COLO668 (cell line): ENCODE measurements around the gene MYH13.

ENCODE experiments used
- DNase-seq: peaks from one replicate; lab custom pipeline; 2025; ENCODE audit not compliant: unreplicated experiment; lab: John Stamatoyannopoulos, UW

Gene MYH13

DNA sequence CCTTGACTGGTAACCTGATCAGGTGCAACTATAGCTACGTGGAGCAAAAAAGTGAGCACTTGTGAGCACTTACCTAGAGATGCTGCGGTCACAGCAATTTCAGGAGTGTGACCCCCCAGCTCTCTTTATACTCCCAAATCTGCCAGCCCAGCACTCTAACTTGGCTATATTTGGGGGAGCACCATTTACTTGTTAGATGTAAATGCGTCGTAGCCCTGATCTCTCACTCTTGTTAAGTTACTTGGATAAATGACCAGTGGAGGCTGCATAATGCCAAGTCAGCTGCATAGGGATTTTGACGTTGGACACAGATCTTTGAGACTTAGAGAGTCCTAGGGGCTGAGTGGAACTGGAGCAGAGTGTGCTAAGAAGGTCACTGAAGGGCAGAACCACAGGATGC, at the start of gene MYH13:
Gene MYH13 (minus strand): TSS at position 101 of the 400 bp plus-strand sequence. CDS start 8,476 bp downstream, outside the sequence.
- DNase-seq = no peak

DNA sequence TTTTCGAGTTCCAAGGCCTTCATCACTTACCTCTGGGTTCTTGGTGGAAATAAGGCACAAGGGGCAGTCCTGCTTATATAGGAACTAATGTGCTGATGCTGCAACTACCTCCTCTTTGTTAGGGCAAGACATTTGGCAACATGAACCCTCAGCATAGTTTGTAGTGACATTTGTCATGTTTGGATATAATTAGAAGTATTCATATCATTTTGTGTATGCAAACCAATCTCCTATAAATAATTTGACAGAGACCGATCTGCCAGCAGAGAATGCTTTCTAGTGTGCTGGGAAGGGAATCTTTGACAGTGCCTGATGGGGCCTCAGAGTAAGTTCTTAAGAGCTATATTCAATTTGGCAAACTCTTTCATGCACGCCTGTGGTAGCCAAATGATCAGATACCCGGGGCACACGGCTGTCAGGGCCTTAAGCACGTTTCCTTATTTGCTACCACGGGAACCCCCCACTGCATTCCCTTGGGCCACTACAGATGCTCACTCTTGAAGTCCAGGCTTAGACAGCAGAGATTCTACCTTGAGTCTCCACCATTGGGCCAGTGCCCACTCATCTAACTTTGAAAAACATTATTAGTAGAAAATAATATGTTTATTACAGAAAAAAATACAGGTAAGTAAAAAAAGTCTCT, 49.2 kb upstream of the MYH13 start, which contains the start of gene MYH8:
Gene MYH8 (minus strand): TSS at position 51 of the 643 bp plus-strand sequence. CDS start 1,723 bp downstream, outside the sequence.
- no peak for DNase-seq

DNA sequence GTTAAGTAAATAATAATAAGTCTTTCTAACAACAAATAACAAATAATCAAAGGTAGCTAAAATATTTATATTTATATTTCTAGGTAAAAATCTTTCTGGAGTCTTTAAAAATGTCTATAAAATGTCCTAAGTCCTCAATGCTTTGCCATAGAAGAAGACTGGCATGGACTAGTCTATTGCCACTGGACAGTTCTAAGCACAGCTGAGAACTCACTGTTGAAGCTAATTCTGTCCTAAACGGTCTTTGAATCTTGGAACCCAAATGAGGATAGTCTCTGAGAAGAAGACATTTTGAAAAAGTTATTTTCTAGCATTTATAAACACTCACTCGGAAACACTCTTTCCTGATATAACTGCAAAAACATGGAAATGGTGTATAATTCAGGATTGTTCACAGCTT, 48.4 kb upstream of the MYH13 start:
- no peak for DNase-seq

DNA sequence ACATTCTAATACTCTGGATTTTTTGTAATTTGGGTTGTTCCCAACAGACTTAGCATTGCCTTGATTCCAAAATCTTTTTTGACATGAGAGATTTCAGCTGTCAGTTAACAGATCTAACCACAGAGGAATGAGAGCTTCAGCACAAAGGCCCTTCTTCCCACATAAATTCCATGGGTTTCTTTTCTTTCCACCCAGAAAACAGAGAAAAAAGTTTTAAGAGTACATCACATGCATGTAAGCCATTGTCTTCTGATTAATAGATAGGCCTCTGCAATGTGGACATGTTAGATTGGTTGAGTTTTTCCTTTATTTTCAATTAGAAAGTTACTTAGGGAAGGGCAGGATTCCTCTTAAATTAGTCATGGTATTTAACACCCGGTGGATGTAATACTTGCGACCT, 48.0 kb upstream of the MYH13 start:
- no peak for DNase-seq

DNA sequence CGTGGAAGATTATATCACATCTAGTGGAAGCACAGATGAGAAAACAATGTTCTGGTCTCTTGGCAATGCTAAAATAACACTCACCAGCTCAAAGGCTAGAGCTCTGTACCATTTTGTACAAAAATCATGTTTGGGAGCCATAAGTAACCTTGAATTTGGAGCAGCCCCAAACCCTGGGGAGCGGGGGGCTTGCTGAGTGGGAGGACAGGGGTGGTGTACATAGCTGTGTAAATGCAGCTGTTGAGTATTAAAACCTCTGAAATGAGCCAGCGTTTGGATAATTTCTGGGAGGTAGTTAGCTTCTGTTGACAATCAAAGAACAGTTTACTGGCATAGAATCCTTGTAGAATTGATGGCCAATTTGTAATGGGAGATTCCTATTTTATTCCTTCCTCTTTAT, 44.6 kb upstream of the MYH13 start:
- no peak for DNase-seq

DNA sequence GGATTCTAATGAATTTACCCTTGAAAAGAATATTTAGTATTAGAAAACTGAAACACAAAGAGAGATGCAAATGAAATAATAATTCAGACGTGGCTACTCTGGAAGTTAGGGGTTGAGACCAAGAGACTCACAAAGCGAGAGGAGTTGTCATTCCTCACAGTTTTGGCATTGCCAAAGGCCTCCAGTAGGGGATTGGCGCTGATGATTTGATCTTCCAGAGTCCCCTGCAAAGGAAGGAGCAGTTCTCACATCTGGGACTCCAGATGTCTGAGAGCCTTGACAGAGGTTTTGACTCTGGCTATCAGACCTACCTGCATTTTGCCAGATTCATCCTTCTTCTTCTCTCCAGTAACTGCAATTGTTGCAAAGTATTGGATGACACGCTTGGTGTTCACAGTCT, 42.4 kb upstream of the MYH13 start:
- DNase-seq = no peak

DNA sequence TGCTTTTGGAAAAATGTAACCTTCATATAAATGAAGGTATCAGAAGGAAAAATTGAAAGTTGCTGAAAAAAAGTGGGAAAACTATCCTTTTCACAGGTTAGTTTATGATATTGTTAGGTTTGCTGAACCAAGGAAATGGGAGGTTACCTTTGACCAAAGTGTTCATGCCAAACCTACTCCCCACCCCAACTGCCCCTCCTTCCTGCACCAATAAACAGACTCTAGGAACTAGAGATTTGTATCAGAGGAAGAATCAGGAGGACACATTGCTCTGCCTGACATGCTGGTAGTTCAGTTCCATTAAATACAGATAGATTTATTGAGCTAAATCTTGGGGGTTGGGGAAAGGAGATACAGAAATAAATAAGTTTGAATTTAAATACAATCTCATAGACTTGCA, 30.8 kb upstream of the MYH13 start:
- no peak for DNase-seq

DNA sequence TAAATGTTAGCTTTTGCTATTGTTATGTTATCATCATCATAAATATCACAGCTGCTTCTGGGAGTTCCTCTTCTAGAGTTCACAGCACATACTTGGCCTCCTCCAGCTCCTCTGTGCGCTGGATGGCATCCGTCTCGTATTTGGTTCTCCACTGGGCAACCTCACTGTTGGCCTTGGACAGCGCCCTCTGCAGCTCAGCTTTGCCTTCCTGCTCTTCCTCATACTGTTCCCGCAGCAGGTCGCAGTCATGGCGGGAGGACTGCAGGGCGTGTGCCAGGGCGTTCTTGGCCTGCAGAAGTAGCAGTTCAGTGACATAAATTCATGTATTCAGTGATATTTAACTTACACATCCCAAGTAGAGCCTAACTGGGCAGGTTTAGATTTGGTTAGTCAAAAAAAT, 25.5 kb upstream of the MYH13 start:
- no peak for DNase-seq

DNA sequence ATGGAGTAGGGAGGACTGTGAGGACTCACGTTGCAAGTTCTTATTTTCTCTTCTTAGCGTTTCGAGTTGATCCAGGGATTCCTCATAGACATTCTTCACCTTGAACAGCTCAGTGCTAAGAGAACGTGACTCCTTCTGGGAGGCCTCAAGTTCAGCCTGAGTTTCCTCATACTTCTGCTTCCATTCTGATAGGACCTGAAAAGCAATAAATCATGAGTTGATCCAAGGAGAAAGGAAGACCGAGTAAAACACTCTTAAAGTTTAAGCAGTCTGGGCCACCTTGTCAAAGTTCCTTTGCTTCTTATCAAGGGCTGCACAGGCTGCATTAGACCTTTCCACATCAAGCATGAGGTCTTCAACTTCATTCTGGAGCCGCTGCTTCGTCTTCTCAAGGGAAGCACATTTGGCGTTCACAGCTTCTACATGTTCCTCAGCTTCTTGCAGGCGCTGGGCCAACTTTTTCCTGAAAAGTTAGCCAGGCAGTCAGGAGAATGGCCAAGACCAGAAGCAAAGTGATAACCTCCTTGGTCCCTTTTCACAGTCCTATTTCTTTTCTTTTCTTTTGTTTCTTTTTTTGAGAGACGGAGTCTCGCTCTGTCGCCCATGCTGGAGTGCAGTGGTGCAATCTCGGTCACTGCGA, 23.8 kb upstream of the MYH13 start:
- DNase-seq = no peak

DNA sequence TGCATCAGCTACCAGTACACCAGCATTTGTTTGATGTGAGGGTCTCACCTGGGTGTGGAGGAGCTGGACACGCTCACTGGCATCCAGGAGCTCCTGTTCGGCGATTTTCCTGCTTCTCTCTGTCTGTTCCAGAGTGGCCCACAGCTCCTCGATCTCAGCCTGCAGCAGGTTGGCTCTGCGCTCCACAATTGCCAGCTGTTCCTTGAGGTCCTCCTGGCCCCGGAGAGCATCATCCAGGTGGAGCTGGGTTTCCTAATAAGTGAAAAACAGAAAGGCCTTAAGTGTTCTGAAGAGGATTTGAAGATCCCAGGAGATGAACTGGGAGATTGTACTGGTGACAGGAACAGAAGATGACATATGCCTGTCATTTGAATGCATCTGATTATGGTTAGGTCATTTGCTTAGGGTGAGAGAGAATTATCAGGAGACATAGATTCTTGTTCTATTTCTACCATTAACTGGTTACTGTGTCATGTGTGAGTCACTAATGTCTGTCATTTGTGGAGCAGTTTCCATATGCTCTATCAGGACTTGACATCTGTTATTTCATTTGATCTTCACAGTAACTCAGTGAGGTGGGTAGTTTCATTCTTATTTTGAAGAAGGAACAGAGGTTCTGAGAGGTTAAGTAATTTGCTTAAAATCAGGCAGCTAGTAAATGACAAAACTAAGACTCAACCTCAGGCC, 21.5 kb upstream of the MYH13 start:
- DNase-seq = no peak

DNA sequence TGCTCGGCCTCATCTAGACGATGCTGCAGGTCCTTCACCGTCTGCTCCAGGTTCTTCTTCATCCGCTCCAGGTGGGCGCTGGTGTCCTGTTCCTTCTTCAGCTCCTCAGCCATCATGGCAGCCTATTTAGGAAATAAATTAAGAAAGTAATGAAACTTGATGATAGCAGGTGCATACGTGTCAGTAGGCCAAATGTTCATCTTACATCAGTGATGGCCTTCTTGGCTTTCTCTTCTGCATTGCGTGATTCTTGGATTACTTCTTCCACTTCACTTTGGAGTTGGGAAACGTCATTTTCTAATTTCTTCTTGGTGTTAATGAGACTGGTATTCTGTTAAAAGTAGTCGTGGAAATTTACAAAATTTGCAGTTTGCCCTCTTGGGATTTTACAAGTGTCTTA, 20.1 kb upstream of the MYH13 start:
- DNase-seq = no peak

DNA sequence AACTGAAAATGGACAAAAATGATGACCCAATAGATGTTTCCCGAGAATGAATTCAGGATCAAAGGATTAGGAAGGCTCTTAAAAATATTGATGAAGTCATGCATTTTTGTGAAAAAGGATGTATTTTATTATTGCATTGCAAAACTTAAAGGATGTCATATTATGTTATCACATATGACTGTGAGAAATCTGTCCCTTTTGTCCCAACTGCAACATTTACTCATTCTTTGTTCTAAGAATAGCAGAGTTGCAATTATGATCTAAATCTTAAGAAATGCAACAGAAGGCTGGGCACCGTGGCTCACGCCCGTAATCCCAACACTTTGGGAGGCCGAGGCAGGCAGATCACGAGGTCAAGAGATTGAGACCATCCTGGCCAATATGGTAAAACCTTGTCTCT, 13.1 kb upstream of the MYH13 start:
- DNase-seq = no peak

DNA sequence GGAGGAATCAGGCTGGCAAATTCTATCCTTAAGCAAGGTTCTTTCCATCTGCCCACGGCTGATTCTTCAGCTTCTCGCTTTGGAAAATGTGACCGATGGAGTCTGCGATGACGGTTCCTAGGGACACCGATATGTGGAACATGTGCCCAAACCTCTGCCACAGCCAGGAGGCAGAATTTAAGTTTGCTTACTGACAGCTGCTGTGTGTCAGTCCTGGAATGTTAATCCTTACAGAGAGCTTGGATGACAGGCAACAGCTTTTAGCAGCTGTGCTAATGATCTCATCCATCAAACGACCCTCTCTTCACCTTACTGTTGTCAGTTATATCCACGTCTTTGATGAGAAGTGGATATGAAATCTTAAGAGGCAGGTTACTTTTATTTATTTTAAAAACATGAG, 11.4 kb upstream of the MYH13 start:
- no peak for DNase-seq

DNA sequence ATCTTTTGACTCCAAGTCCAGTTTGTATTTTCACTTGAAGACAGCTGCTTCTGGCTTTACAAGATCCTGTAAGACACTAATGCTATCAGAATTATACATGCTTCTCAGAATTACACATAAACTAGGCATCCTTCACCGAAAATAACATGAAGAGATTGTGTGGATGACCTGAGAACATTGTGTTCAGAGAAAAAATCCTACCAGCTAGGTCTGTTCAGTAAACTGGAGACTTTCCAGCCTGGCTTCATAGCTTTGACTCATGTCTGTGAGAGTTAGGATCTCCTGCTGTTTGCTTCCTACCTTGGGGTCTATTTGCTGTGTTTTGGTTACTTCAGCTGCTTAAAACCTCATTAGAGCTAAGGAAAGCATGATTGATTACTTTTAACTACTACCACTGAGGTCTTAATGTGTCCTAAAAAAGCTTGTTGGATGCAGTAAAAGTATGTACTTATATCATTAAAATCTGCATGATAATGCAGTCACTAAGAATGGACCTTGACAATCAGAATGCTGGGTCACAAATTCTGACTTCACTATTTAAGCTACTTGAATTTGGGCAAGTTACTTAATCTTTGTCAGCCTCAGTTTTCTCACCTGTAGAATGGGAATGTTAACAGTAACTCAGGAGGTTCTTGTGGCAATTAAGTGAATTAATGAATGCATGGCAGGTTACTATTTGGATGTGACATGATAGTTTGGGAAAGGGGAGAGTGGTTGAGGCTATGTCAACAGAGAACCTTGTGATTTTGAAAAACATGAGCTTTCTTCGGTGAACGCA, 8.0 kb upstream of the MYH13 start:
- no peak for DNase-seq

DNA sequence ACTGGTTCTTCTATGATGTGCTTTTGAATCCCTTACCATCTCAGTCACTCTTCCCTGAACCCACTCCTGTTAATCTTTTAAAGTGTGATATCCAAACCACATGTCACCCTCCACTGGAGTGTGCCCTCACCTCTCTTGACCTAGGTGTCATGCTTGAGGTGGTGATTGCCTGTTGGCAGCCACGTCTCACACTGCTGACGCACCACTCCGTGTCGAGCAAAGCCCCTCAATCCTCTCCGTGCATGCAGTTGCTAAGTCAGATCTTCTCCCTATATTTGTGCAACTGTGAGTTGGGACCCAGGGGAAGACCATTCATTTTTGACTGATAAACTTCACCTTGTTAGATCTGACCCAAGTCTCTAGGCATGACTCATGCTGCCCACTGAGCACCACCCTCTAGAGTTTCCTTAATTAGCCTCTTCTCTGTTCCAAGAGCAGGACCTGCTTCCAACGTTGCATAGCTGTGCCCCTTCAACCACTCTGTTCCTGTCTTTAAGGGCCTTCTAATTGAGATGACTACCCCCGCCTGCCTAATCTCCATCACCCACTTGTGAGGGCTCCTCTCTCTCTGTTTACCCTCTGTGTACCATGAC, 2.7 kb downstream of the MYH13 start:
- DNase-seq = no peak

DNA sequence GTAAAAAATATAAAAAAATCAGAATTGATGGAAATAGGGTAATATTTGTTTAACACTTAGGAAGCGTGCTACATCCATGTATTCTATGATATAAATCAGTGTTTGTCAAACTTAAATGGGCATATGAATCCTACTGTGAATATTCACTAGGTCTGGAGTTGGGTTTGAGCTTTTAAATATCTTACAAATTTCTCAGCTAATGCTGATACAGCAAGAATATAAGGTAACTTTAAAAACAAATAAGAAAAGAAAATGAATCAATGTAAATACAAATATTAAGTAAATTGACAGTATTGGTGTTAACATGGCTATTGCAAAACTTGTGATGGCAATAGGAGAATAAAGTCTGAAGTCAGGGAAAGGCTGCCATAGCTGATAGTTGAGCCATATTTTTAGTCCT, 3.6 kb downstream of the MYH13 start:
- DNase-seq = no peak

DNA sequence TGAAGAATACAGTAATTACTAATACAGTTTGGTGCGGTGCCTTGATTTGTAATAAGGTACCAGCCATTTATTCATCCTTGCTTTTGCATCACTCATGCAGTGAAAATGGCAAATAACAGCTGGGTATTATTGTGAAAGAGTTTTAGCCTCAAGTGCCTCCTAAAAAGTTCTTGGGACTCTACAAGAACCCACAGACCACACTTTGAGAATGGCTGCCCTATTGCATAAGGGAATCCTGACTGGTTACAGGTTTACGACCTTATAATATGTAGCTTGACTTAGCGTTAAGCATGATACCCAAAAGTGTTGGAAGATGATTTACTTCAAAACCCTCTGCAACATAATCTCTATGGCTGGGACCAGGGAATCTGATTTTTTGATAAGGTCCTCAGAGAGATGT, 4.2 kb downstream of the MYH13 start:
- DNase-seq = no peak

DNA sequence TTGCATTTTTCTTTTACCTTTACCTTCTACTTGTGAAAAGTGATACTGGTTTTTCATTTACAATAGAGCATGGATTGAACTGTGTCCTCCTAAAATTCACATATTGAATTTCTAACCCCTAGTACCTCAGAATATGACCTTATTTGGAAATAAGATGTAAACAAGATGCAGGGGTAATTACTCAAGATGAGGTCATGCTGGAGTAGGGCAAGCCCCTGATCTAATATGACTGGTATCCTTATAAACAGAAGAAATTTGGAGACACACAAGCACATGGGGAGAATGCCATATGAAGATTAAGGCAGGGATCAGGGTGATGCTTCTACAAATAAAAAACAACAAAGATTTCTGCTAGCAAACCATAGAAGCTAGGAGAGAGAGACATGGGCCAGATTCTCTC, 12.2 kb downstream of the MYH13 start:
- no peak for DNase-seq

DNA sequence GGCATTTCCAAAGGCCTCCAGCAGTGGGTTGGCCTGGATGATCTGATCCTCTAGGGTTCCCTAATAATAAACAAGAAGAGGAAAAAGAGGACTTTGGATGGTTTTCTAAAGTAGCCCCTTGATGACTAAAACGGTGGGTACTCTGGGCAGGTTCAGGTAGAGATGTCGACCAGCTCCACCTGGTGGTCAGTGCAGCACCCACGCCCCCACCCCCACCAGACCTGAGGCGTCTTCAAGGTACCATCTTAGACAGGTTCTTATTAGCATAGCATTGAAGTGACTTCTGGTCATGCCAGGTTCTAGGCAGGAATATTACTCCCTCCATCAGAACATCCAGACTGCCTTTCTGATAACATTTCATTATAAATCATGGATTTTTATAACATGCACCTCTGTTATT, 15.0 kb downstream of the MYH13 start:
- DNase-seq = no peak

DNA sequence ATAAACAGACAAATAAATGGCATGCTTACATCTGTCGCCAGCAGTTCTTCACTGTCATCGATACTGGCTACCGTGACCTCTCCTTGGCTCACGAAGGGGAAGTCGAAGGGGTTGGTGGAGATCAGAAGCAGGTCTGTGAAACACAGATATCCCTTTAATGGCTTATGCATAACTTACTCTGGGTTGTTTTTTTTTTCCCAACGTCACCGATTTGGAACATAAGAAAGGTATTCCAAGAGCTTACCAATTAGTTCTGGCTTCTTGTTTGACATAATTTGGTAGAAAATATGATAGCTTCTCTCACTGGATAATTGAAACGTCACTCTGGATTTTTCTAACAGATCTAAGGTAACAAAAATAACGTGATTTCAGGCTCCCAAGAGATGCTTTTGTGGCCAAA, 18.2 kb downstream of the MYH13 start:
- DNase-seq = no peak

DNA sequence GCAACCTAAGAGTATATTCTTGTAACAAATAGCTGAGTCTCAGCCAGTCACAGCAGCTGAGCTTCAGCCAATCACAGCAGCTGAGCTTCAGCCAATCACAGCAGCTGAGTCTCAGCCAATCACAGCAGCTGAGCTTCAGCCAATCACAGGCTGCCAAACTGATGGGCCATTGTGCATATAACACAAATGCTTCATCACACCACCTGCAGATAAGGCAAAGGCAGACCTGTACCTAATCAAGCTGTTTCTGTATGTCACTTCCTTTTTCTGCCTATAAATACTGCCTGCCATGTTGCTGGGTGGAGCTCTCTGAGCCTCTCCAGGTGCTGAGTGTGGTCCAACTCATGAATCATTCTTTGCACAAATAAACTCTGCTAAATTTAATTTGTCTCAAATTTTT, 19.9 kb downstream of the MYH13 start:
- no peak for DNase-seq
